SK-N-SH treated with all-trans-retinoic acid at 6 μM for 48 hours (cell line): Measurements from ENCODE around the gene KCNK4.

Experiments used
- OSR1 ChIP-seq: fragments of 250-450 bp; sonication (Bioruptor Pico); IDR thresholded peaks from 2 replicates; pipeline ENCODE4 v1.8.0; 2022; ENCODE audit warnings: moderate library complexity, mild to moderate bottlenecking, inconsistent platforms
- PPARA ChIP-seq: fragments of 250-450 bp; sonication (Bioruptor Pico); IDR thresholded peaks from 2 replicates; pipeline ENCODE4 v1.5.0; 2020; ENCODE audit warnings: mild to moderate bottlenecking, borderline replicate concordance
- RARB ChIP-seq: fragments of 250-450 bp; sonication (Bioruptor Pico); IDR thresholded peaks from 2 replicates; pipeline ENCODE4 v1.8.0; 2021; ENCODE audit warnings: mild to moderate bottlenecking, moderate library complexity
- ZC3H10 ChIP-seq: fragments of 250-450 bp; sonication (Bioruptor Pico); IDR thresholded peaks from 2 replicates; pipeline ENCODE4 v1.5.1; 2021; ENCODE audit warnings: mild to moderate bottlenecking, moderate library complexity
- TF ChIP-seq, protein P1 (sequence below): fragments of 250-450 bp; sonication (Bioruptor Pico); IDR thresholded peaks from 2 replicates; pipeline ENCODE4 v1.5.1; 2020; ENCODE audit warnings: low read depth, mild to moderate bottlenecking, moderate library complexity

DNA sequence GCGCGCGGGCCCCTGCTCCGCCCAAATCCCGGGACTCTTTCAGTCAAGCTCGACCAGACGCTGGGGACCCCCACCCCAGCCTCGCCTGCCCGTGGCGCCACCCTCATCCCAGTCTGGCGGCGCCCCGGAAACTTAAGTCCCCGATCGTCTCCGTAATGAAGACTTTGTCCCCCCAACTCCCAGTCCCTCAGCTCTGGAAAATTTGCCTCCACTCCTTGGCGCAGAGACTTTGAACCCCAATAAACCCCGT is 39.4 kb upstream of the KCNK4 start:
- TF ChIP-seq PPARA (CRISPR knock-in tag) (no peak), ZC3H10 (CRISPR knock-in tag) (no peak), RARB (CRISPR knock-in tag) (no peak), OSR1 (CRISPR knock-in tag) (no peak)
- TF ChIP-seq, protein P1, sequence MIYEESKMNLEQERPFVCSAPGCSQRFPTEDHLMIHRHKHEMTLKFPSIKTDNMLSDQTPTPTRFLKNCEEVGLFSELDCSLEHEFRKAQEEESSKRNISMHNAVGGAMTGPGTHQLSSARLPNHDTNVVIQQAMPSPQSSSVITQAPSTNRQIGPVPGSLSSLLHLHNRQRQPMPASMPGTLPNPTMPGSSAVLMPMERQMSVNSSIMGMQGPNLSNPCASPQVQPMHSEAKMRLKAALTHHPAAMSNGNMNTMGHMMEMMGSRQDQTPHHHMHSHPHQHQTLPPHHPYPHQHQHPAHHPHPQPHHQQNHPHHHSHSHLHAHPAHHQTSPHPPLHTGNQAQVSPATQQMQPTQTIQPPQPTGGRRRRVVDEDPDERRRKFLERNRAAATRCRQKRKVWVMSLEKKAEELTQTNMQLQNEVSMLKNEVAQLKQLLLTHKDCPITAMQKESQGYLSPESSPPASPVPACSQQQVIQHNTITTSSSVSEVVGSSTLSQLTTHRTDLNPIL (CRISPR knock-in tag): no peak
